WERI-Rb-1 (cell line): ENCODE results near the gene FANCL.
"Not testable (repeated sequence)": the region's sequence is repeated elsewhere in the genome, so short reads cannot be mapped to it uniquely, and the experiment has no call there.

ENCODE experiments used
- DNase-seq: peaks from one replicate; pipeline ENCODE4 v3.0.0-alpha.2; 2020
- H3K27ac ChIP-seq: fragments of 250-450 bp; sonication (Bioruptor Pico); 2 replicates; pipeline ENCODE4 v1.5.1; 2020; ENCODE audit warnings: mild to moderate bottlenecking, moderate library complexity
- H3K27me3 ChIP-seq: fragments of 250-450 bp; sonication (Bioruptor Pico); 2 replicates; pipeline ENCODE4 v1.5.1; 2021; ENCODE audit warnings: mild to moderate bottlenecking, low read depth, moderate library complexity; ENCODE audit not compliant: insufficient read depth, severe bottlenecking
- H3K36me3 ChIP-seq: fragments of 250-450 bp; sonication (Bioruptor Pico); 2 replicates; pipeline ENCODE4 v1.5.1; 2020; ENCODE audit warnings: mild to moderate bottlenecking, moderate library complexity
- H3K4me3 ChIP-seq: 2 replicates; pipeline ENCODE4 v1.5.1; 2011; ENCODE audit warnings: low read depth, mild to moderate bottlenecking, control low read depth, low read length
- H3K9me3 ChIP-seq: fragments of 250-450 bp; sonication (Bioruptor Pico); 2 replicates; pipeline ENCODE4 v1.5.1; 2021; ENCODE audit warnings: mild to moderate bottlenecking, moderate library complexity; ENCODE audit not compliant: severe bottlenecking
- CTCF ChIP-seq: IDR thresholded peaks from 2 replicates; pipeline ENCODE4 v1.5.1; 2011; ENCODE audit warnings: low read depth, mild to moderate bottlenecking, control low read depth, inconsistent platforms, low read length

The FANCL gene

GRCh38 chr2:58163913-58164312 lies 77.2 kb downstream of the FANCL start:
- TF ChIP-seq CTCF = no peak
- DNase-seq = no peak
- Histone ChIP-seq H3K27me3 (no peaks in the 10 kb centered on the region), H3K27ac (no peak overlapping the region), H3K9me3 (no peaks in the 10 kb centered on the region), H3K36me3 (peaks cover 62% of the 10 kb centered on the region), H3K4me3 (no peak overlapping the region)

DNA sequence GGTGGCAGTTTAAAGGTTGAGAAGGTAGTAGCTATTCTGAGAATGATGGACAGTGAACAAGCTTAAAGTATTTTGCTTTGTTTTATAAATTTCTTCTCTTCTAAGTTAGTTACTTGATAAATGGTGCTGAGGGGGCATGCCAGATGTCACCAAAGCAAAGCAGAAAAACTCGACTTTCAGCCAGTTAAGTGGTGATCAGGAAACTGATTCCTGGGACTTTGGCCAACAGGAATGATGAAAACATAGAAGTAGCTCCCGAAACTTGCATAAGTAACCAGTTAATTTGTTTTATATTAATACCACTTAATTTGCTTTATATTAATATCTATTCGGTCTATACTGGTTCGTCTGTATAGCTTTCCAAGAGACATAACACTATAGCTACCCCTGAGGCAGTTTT lies 82.6 kb downstream of the FANCL start:
- TF ChIP-seq CTCF = no peak
- no peaks in the 10 kb centered on the region for H3K9me3 ChIP-seq
- peaks cover 54% of the 10 kb centered on the region for H3K36me3 ChIP-seq
- no peaks in the 10 kb centered on the region for H3K27me3 ChIP-seq
- H3K27ac ChIP-seq = no peak overlapping the region
- H3K4me3 ChIP-seq = no peak overlapping the region
- DNase-seq = no peak

DNA sequence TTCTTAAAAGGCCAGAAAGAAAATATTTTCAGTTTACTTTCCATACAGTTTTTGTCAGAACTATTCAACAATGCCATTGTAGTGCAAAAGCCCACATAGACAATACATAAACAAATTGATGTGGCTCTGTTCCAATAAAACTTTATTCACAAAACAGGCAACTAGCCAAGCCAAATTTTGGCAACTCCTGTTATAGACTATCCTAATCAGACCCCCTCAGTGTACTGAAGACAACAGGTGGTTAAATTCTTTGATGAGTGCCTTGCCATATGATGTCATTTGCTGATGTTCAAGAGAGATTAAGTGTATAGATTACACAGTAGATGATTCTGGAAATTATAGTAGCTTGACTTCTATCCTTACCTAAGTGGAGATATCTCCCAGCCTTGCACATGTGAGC lies 83.4 kb downstream of the FANCL start:
- TF ChIP-seq CTCF = no peak
- no peak overlapping the region for H3K27ac ChIP-seq
- no peak for DNase-seq
- no peaks in the 10 kb centered on the region for H3K27me3 ChIP-seq
- H3K36me3 ChIP-seq = peaks cover 50% of the 10 kb centered on the region
- no peaks in the 10 kb centered on the region for H3K9me3 ChIP-seq
- H3K4me3 ChIP-seq = no peak overlapping the region

GRCh38 chr2:58156780-58157179 lies 84.3 kb downstream of the FANCL start:
- Histone ChIP-seq H3K4me3 (no peak overlapping the region), H3K36me3 (peaks cover 42% of the 10 kb centered on the region), H3K27ac (no peak overlapping the region), H3K27me3 (no peaks in the 10 kb centered on the region), H3K9me3 (no peaks in the 10 kb centered on the region)
- TF ChIP-seq CTCF = no peak
- DNase-seq = no peak

GRCh38 chr2:58155160-58155778 lies 85.9 kb downstream of the FANCL start:
- Histone ChIP-seq H3K4me3 (no peak overlapping the region), H3K27ac (no peak overlapping the region), H3K36me3 (peaks cover 26% of the 10 kb centered on the region), H3K27me3 (no peaks in the 10 kb centered on the region), H3K9me3 (no peaks in the 10 kb centered on the region)
- no peak for TF ChIP-seq CTCF
- no peak for DNase-seq

GRCh38 chr2:58146707-58147106 lies 94.4 kb downstream of the FANCL start:
- no peak for DNase-seq
- no peak overlapping the region for H3K27ac ChIP-seq
- no peaks in the 10 kb centered on the region for H3K36me3 ChIP-seq
- no peak overlapping the region for H3K4me3 ChIP-seq
- no peaks in the 10 kb centered on the region for H3K9me3 ChIP-seq
- no peaks in the 10 kb centered on the region for H3K27me3 ChIP-seq
- TF ChIP-seq CTCF = no peak

GRCh38 chr2:58145769-58146168 lies 95.4 kb downstream of the FANCL start:
- H3K9me3 ChIP-seq, H3K27ac ChIP-seq, H3K27me3 ChIP-seq, H3K4me3 ChIP-seq, DNase-seq, H3K36me3 ChIP-seq: not testable (repeated sequence)
